ENCODE measurements around the gene SIM2. TPM values are rescaled to one million over a fixed set of nuclear protein-coding genes. Genes with fewer than 3 reads are reported as not detected.

Gene SIM2
- total and polyA plus RNA-seq, 7 experiments from 2014 or later = 0.12 TPM; not detected in 6

- peaks cover 57 to 81% (median 67%) of the 10 kb centered on the region in 5 donors for H3K27me3 Mint-ChIP-seq
- Histone ChIP-seq H3K4me1 (ENCODE audit: control insufficient read depth in 2 of 2, insufficient read depth in 2 of 2, low read length in 2 of 2) (peaks cover 0 to 7% of the 10 kb centered on the region in 2 donors), H3K4me3 (ENCODE audit: low read length) (no peak overlapping the region), H3K27me3 (ENCODE audit: control insufficient read depth in 2 of 2, insufficient read depth in 2 of 2, low read length in 2 of 2) (peaks cover 0 to 62% of the 10 kb centered on the region in 2 donors), H3K27ac (ENCODE audit: low read depth, low read length) (no peak overlapping the region), H3K36me3 (ENCODE audit: control insufficient read depth in 2 of 3, insufficient read depth in 3 of 3, low read length in 3 of 3) (no peaks in the 10 kb centered on the region), H3K9me3 (ENCODE audit: control insufficient read depth in 2 of 3, low read length in 3 of 3) (no peaks in the 10 kb centered on the region)
- H3K9me3 Mint-ChIP-seq = peaks cover 0 to 7% (median 0%) of the 10 kb centered on the region in 11 donors
- intact Hi-C loops (cut with micrococcal nuclease) = no loop called here
- peak in 1 of 9 donors; percentile 22 for DNase-seq
- H3K36me3 Mint-ChIP-seq = peaks cover 0 to 10% (median 0%) of the 10 kb centered on the region in 5 donors
- H3K4me3 Mint-ChIP-seq = peak overlapping the region in 5 of 10 donors; percentile 31 to 81 (median 34)
- no peak overlapping the region for H3K27ac Mint-ChIP-seq
- ATAC-seq = no peak
- peaks cover 12 to 37% (median 31%) of the 10 kb centered on the region in 7 donors for H3K4me1 Mint-ChIP-seq
- CTCF ChIA-PET = no interaction called here
- POLR2A ChIA-PET = no interaction called here
Observed at GRCh38 chr21:36697851-36698384, 997 bp upstream of the SIM2 start.

GRCh38 chr21:36698385-36698980, 432 bp upstream of the SIM2 start:
- Histone ChIP-seq H3K9me3 (ENCODE audit: control insufficient read depth in 2 of 3, low read length in 3 of 3) (no peaks in the 10 kb centered on the region), H3K4me3 (ENCODE audit: low read length) (no peak overlapping the region), H3K27me3 (ENCODE audit: control insufficient read depth in 2 of 2, insufficient read depth in 2 of 2, low read length in 2 of 2) (peaks cover 0 to 64% of the 10 kb centered on the region in 2 donors), H3K4me1 (ENCODE audit: control insufficient read depth in 2 of 2, insufficient read depth in 2 of 2, low read length in 2 of 2) (peaks cover 0 to 7% of the 10 kb centered on the region in 2 donors), H3K27ac (ENCODE audit: low read depth, low read length) (no peak overlapping the region), H3K36me3 (ENCODE audit: control insufficient read depth in 2 of 3, insufficient read depth in 3 of 3, low read length in 3 of 3) (no peaks in the 10 kb centered on the region)
- Mint-ChIP-seq H3K4me1 (peaks cover 12 to 41% (median 31%) of the 10 kb centered on the region in 7 donors), H3K4me3 (peak overlapping the region in 5 of 10 donors; percentile 23 to 81 (median 39)), H3K27ac (no peak overlapping the region), H3K36me3 (peaks cover 0 to 10% (median 0%) of the 10 kb centered on the region in 5 donors), H3K27me3 (peaks cover 63 to 81% (median 72%) of the 10 kb centered on the region in 5 donors), H3K9me3 (peaks cover 0 to 7% (median 0%) of the 10 kb centered on the region in 11 donors)
- intact Hi-C loops (cut with micrococcal nuclease) = no loop called here
- ChIA-PET POLR2A (no interaction called here), CTCF (no interaction called here)
- DNase-seq (peak in 1 of 9 donors; percentile 20), ATAC-seq (no peak)

- peak overlapping the region; percentile 66 to 81 (median 78) for H3K4me3 Mint-ChIP-seq
- peaks cover 0 to 5% (median 0%) of the 10 kb centered on the region in 11 donors for H3K9me3 Mint-ChIP-seq
- peak overlapping the region in 1 of 9 donors; percentile 79 for H3K27ac Mint-ChIP-seq
- H3K4me3 ChIP-seq (ENCODE audit: low read length) = no peak overlapping the region
- no peaks in the 10 kb centered on the region for H3K9me3 ChIP-seq (ENCODE audit: control insufficient read depth in 2 of 3, low read length in 3 of 3)
- intact Hi-C loops (cut with micrococcal nuclease) = no loop called here
- peaks cover 0 to 5% (median 0%) of the 10 kb centered on the region in 5 donors for H3K36me3 Mint-ChIP-seq
- H3K4me1 Mint-ChIP-seq = peaks cover 10 to 40% (median 29%) of the 10 kb centered on the region in 7 donors
- no peak overlapping the region for H3K27ac ChIP-seq (ENCODE audit: low read depth, low read length)
- H3K27me3 ChIP-seq (ENCODE audit: control insufficient read depth in 2 of 2, insufficient read depth in 2 of 2, low read length in 2 of 2) = peaks cover 0 to 53% of the 10 kb centered on the region in 2 donors
- POLR2A ChIA-PET = no interaction called here
- CTCF ChIA-PET = no interaction called here
- H3K4me1 ChIP-seq (ENCODE audit: control insufficient read depth in 2 of 2, insufficient read depth in 2 of 2, low read length in 2 of 2) = peaks cover 0 to 7% of the 10 kb centered on the region in 2 donors
- H3K27me3 Mint-ChIP-seq = peaks cover 53 to 78% (median 66%) of the 10 kb centered on the region in 5 donors
- no peaks in the 10 kb centered on the region for H3K36me3 ChIP-seq (ENCODE audit: control insufficient read depth in 2 of 3, insufficient read depth in 3 of 3, low read length in 3 of 3)
- no peak for ATAC-seq
- DNase-seq = no peak
Observed at GRCh38 chr21:36699546-36700294, 805 bp downstream of the SIM2 start.

GRCh38 chr21:36700295-36700970, 1.5 kb downstream of the SIM2 start:
- H3K9me3 Mint-ChIP-seq = peaks cover 0 to 4% (median 0%) of the 10 kb centered on the region in 11 donors
- DNase-seq = no peak
- H3K27ac Mint-ChIP-seq = peak overlapping the region in 1 of 9 donors; percentile 79
- Histone ChIP-seq H3K27ac (ENCODE audit: low read depth, low read length) (no peak overlapping the region), H3K4me3 (ENCODE audit: low read length) (no peak overlapping the region), H3K9me3 (ENCODE audit: control insufficient read depth in 2 of 3, low read length in 3 of 3) (no peaks in the 10 kb centered on the region), H3K36me3 (ENCODE audit: control insufficient read depth in 2 of 3, insufficient read depth in 3 of 3, low read length in 3 of 3) (no peaks in the 10 kb centered on the region), H3K27me3 (ENCODE audit: control insufficient read depth in 2 of 2, insufficient read depth in 2 of 2, low read length in 2 of 2) (peaks cover 0 to 49% of the 10 kb centered on the region in 2 donors), H3K4me1 (ENCODE audit: control insufficient read depth in 2 of 2, insufficient read depth in 2 of 2, low read length in 2 of 2) (peaks cover 0 to 8% of the 10 kb centered on the region in 2 donors)
- CTCF ChIA-PET = no interaction called here
- peaks cover 0 to 5% (median 0%) of the 10 kb centered on the region in 5 donors for H3K36me3 Mint-ChIP-seq
- intact Hi-C loops (cut with micrococcal nuclease) = no loop called here
- POLR2A ChIA-PET = no interaction called here
- no peak for ATAC-seq
- H3K4me3 Mint-ChIP-seq = peak overlapping the region; percentile 66 to 81 (median 78)
- H3K27me3 Mint-ChIP-seq = peaks cover 51 to 77% (median 64%) of the 10 kb centered on the region in 5 donors
- H3K4me1 Mint-ChIP-seq = peaks cover 14 to 47% (median 34%) of the 10 kb centered on the region in 7 donors

GRCh38 chr21:36700971-36701755, 2.2 kb downstream of the SIM2 start:
- Histone ChIP-seq H3K36me3 (ENCODE audit: control insufficient read depth in 2 of 3, insufficient read depth in 3 of 3, low read length in 3 of 3) (no peaks in the 10 kb centered on the region), H3K9me3 (ENCODE audit: control insufficient read depth in 2 of 3, low read length in 3 of 3) (no peaks in the 10 kb centered on the region), H3K4me1 (ENCODE audit: control insufficient read depth in 2 of 2, insufficient read depth in 2 of 2, low read length in 2 of 2) (peaks cover 0 to 15% of the 10 kb centered on the region in 2 donors), H3K27me3 (ENCODE audit: control insufficient read depth in 2 of 2, insufficient read depth in 2 of 2, low read length in 2 of 2) (peaks cover 0 to 48% of the 10 kb centered on the region in 2 donors), H3K27ac (ENCODE audit: low read depth, low read length) (no peak overlapping the region), H3K4me3 (ENCODE audit: low read length) (no peak overlapping the region)
- ChIA-PET CTCF (no interaction called here), POLR2A (no interaction called here)
- Mint-ChIP-seq H3K27me3 (peaks cover 52 to 77% (median 64%) of the 10 kb centered on the region in 5 donors), H3K36me3 (peaks cover 0 to 5% (median 0%) of the 10 kb centered on the region in 5 donors), H3K4me1 (peaks cover 14 to 54% (median 42%) of the 10 kb centered on the region in 7 donors), H3K9me3 (peaks cover 0 to 3% (median 0%) of the 10 kb centered on the region in 11 donors), H3K4me3 (peak overlapping the region; percentile 17 to 81 (median 74)), H3K27ac (peak overlapping the region in 1 of 9 donors; percentile 33)
- DNase-seq (peak in 1 of 9 donors; percentile 23), ATAC-seq (no peak)
- intact Hi-C loops (cut with micrococcal nuclease) = no loop called here
